ENCODE measurements around the gene CNNM1.

CNNM1 gene

GRCh38 chr10:99421233-99421739 lies 92.1 kb downstream of the CNNM1 start:
- H3K4me3 ChIP-seq (ENCODE audit: low read depth, low read length) = no peak overlapping the region
- TF ChIP-seq CTCF (IDR thresholded peaks at IDR 0.05; ENCODE audit: borderline replicate concordance, insufficient read depth, low read depth, low read length) = no peak

- TF ChIP-seq CTCF (IDR thresholded peaks at IDR 0.05; ENCODE audit: borderline replicate concordance, insufficient read depth, low read depth, low read length) = no peak
- H3K4me3 ChIP-seq (ENCODE audit: low read depth, low read length) = no peak overlapping the region
Measured at GRCh38 chr10:99422529-99423096, 93.5 kb downstream of the CNNM1 start.

- H3K4me3 ChIP-seq (ENCODE audit: low read depth, low read length) = no peak overlapping the region
- no peak for TF ChIP-seq CTCF (IDR thresholded peaks at IDR 0.05; ENCODE audit: borderline replicate concordance, insufficient read depth, low read depth, low read length)
Measured at GRCh38 chr10:99424656-99425055, 95.5 kb downstream of the CNNM1 start.

- H3K4me3 ChIP-seq (ENCODE audit: low read depth, low read length) = no peak overlapping the region
- TF ChIP-seq CTCF (IDR thresholded peaks at IDR 0.05; ENCODE audit: borderline replicate concordance, insufficient read depth, low read depth, low read length) = no peak
Measured at GRCh38 chr10:99425204-99425603, 96.0 kb downstream of the CNNM1 start.

GRCh38 chr10:99426689-99427088 lies 97.5 kb downstream of the CNNM1 start:
- H3K4me3 ChIP-seq (ENCODE audit: low read depth, low read length) = no peak overlapping the region
- TF ChIP-seq CTCF (IDR thresholded peaks at IDR 0.05; ENCODE audit: borderline replicate concordance, insufficient read depth, low read depth, low read length) = no peak

GRCh38 chr10:99427566-99428190 lies 98.5 kb downstream of the CNNM1 start:
- H3K4me3 ChIP-seq (ENCODE audit: low read depth, low read length) = no peak overlapping the region
- no peak for TF ChIP-seq CTCF (IDR thresholded peaks at IDR 0.05; ENCODE audit: borderline replicate concordance, insufficient read depth, low read depth, low read length)

GRCh38 chr10:99429517-99430095 lies 100.5 kb downstream of the CNNM1 start:
- no peak for TF ChIP-seq CTCF (IDR thresholded peaks at IDR 0.05; ENCODE audit: borderline replicate concordance, insufficient read depth, low read depth, low read length)
- peak overlapping the region; percentile 70 for H3K4me3 ChIP-seq (ENCODE audit: low read depth, low read length)

Data from GM12875 (cell line).